Embryonic facial prominence (tissue), 1 donor: ENCODE measurements around the gene ATP2C2.

Experiments
- DNase-seq: peaks from one replicate; pipeline ENCODE4 v3.0.0-alpha.2; 2016; ENCODE audit errors: extremely low spot score

ATP2C2 gene

DNA sequence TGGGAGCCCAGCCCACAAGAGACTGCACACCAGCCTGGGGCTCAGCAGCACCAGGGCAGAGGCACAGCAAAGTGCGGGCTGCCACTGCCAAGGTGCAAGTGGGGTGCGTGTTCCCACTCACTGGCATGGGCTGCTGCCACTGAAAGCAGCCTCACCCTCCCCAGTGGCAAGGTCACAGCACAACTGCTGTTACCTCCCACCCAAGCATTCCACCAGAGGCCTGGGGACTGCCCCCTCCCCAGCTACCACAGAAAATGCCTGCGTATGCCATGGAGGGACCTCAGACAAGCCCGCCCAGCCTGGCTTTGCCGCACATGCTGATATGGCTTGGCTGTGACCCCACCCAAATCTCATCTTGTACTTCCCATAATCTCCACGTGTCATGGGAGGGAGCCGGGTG lies 103.0 kb downstream of the ATP2C2 start:
- DNase-seq = no peak

DNA sequence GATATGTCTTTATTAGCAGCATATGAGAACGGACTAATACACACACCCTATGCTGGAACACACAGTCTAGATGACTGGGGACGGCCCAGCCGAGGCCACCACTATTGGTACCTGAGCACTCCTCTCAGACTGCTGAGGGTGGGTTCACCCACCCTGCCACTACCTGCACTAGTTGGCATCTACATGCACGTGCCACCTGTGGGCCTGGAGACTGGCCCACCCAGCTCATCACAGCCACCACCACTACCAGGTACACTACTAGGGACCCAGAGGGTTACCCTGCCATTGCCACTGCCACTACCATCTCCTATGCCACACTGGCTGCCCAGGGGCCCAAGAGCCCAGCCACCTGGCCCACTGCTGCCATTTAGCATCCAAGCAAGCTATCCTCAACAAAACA lies 103.6 kb downstream of the ATP2C2 start:
- DNase-seq = no peak

DNA sequence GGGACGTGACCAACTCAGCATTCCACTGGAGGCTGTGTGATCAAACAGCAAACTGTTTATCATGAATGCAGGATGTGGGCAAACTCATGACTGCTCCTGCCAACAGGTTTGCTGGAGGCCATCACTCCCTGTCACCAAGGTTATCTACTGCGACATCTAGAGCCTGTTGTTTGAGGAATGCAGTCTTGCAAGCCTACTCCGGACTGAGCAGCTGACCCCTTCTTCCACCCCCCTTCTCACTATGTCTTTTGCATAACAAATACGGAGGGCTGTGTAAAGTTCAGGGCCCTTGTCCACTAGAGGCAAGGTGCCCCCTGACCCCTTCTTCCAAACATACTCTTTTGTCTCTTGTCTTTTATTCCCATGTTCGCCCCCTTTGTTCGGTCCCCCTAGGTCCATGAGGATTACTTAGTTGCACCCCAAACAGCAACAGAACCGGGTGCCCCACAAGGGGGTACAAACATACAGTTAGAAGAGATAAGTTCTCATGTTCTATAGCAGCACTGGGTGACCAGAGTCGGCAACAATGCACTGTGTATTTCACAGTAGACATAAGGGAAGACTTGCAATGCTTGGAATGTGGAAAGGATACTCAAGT lies 107.4 kb downstream of the ATP2C2 start:
- DNase-seq = no peak

DNA sequence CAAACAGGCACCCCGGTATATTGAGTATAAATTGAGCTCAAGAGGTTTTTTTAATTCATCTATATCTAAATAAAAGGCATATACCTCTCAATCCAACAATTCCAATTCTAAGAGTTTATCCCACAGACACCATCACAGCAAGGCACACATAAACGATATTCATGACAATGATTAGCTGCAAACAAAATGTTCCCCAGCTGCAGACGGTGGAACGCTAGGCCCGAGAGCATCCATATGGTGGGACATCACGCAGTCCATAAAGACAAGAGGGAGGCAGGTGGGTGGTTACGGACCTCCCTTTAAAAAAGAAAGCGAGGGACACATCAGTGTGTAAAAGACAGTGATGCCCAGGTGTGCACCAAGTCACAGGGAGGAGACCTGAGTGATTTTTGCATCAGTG lies 108.1 kb downstream of the ATP2C2 start:
- DNase-seq = no peak

DNA sequence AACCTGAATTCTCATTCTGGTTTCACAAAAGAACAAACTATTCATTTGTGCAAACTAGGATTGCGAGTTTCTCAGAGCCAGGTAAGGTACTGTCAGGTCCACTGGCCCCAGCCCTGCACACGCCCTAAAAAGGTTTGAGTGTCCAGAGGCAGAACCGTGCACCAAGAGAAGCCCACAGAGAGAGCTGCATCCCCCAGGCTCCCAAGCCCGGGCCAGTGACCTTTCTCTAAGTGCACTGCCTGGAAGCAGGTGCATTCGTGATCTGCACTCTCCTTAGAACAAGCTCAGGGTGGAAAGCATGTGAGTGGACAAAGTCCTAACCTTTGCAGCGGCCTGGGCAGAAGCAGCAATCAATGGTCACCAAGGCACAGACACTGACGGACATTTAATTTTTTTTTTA lies 109.3 kb downstream of the ATP2C2 start:
- no peak for DNase-seq

DNA sequence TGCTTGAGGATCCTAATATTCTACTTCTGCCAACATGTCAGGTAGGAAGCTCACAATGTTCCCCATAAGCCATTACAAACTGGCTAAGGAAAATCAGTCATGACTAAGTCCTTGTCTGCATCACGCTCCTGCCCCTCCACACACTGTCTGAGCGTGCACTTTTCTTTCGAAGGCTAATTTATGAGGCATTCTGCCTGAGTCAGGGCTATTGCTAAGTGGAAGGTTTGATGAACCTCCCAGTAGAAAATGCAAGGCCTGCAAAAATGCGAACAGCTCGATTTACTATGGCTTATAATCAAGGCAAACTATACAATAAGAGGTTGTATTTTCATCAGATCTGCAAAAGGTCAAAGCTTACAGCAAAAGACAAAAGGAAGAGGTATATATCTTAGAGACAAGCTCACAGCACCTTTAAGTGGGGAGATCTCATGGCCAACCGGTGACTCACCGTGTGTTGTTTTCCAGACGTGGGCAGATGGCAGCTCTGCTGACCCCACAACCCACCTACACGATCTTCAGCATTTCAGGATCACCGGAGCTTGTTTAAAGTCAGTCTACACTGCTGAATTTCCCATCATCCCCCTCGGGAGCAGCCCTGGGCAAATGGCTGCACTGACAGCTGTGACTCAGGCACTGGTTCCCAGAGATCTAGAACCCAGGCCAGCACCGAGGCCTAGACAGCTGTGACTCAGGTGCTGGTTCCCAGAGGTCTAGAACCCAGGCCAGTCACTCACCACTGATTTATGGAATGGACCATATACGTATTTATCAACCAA lies 110.0 kb downstream of the ATP2C2 start:
- no peak for DNase-seq

DNA sequence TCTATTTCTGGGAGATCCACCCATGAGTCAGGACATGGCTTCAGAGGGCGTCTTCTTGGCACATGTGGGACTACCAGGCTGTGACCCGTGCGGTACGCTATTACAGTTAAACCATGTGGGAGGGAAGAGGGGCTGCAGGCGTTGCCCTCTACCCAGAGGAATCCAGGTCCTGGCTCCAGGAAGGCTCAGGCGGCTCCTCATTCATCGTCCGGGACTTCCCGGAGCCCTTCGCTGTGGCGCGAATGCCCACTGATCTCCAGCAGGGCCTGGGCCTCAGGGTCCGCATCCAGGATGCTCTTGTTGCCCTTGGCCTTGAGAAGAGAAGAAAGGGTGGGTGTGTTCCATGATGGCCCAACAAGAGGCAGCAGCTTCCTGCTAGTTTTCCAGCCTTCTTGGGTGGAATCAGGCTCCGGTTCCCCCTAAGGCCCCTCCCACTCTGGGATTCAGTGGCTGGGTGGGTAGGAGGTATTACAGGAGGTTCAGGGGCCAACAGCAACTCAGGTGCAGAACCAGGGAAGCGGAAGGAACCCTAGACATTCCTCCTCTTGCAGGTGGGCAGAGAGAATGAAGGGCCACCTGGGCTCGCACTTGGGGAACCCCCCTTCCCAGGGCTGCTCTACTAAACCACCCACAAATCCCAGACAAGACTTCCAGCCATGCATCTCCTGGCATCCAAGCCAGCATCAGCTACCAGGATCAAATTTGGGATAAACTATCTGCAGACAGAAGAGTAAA lies 111.5 kb downstream of the ATP2C2 start:
- DNase-seq = no peak

DNA sequence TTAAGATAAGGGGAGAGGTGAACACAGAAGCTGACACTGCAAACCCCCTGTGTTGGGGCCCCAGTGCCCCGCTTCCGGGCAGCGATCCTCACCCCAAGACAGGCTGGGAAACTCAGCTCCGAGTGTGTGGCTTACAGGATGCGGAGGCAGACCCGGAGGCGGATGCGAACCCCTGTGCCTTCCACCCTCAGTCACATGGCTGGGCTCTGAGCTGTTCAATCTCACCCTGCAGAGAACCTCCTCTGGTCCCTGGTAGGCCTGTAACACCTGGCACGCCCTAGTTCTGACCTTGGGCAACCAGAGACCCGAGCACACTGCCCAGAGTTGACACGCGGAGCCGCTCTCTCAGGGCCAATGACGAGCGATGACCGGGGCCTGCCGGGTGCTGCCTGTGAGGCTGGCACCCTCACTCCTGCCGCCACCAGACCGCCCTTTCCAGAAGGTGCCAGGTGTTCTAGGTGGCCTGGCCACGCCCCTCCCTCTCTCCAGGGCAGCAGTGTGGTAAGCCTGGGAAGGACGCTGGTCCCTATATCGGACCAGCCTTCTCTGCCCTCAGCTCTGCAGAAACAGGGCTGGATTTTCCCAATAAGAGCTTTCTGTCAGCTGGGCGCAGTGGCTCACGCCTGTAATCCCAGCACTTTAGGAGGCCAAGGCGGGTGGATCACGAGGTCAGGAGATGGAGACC lies 112.9 kb downstream of the ATP2C2 start:
- no peak for DNase-seq

DNA sequence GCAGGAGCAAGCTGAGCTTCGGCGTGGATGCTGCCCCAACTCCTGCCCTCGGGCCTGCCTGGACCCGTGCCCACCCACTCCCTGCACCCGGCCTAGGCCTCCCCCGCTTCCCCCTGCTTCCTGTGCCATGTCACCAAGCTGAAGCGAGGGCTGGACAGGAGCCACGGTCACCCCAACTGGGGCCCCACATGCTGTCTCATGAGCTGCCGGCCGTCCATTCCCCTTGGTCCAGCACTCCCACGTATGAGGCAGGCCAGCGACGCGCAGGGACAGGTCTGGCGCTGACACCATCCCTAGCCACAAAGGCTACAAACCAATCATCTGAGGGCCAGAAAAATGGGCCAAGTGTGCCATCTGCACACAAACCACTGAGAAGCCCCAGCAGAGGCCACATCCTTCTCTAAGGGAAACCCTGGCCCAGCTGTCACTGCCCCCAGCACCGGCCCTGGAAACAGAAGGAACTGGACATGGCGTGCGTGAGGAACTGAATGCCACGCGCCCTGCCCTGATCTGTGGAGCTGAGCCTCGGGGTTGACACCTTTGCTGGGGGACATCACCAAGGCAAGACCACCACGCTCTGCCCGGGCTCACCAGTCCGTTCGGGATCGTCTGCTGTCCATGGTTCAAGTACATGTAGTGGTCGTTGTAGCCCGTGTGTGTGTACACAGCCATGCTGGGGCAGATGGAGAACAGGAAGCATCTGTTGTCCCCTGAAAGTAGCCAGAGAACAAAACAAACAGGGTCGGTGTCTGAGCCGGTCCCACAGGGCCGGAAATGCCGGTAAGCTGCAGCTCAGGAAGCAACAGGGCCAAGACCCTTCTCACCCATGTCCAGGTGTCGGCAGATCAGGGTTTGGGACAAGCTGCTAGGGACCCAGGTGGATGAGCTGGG lies 113.9 kb downstream of the ATP2C2 start:
- no peak for DNase-seq

DNA sequence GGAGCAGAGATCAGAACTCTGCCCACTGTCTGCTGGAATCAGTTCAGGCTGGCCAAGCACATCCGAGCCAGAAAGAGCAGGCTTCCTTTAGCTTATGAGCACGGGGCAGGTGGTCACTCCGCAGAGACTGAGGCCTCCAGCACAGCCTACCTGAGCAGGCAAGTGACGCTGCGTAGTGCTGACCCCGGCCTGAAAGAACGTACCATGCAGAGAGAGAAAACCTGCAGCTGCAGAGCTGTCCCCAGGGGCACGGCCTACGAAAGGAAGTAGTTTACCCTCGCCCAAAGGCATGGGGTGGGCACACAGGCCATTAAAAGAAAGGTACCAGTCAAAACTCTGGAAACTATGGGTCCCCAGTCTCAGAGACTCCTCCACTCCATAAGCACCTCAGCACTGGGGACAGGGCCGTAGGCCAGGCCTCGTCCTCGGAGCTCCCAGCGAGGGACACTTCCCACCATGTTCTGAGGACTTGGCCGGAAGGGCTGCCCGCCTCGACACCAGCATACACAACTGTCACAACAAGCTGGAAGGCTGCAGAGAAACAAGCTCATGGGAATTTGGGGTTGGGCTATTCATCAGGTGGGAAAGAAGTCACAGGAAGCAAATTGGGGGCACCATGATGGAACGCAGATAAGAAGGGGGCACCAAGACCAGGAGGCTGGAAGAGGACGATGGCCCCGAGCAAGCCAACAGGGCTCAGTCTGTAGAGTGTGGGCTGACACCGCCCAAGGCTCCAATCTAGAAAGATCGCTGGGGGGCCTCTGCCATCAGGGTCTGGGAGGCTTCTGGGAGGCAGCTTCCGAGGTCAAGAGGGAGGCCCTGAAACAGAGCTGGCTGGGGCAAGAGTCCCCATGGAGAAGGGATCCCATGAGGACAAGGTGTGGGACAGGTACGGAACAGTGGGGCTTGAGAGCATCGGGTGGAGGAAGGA lies 114.9 kb downstream of the ATP2C2 start:
- DNase-seq = no peak

DNA sequence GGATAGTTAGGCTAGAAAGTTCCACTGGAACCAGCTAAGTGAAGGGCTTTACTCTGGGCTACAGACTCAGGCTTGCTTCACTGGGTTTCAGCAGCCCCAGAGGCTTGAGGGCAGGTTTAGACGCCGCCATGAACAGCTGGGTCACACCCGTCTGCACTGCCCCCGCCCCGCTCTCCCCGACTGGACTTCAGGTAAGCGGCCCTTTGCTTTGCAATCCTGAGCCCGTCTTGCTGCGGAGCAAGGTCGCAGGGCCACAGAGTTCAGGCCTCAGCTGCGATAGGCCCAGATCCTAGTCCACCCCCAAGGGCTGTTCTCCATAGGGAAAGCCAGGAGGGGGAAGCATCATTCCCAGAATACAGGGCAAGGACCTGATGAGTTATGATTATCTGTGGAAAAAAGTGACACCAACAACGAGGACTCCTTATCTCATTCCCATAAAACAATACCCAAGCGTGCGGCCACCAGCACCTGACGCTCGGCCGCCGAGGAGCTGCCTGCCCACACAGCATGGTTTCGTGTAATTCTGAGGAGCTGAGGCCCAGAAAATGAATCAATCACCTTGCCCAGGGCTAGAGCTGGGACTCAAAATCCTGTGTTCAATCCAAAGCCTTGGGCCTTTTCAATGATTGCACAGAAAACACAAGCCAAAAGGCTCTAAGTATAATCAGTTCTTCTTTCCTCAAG lies 115.7 kb downstream of the ATP2C2 start:
- DNase-seq = no peak

DNA sequence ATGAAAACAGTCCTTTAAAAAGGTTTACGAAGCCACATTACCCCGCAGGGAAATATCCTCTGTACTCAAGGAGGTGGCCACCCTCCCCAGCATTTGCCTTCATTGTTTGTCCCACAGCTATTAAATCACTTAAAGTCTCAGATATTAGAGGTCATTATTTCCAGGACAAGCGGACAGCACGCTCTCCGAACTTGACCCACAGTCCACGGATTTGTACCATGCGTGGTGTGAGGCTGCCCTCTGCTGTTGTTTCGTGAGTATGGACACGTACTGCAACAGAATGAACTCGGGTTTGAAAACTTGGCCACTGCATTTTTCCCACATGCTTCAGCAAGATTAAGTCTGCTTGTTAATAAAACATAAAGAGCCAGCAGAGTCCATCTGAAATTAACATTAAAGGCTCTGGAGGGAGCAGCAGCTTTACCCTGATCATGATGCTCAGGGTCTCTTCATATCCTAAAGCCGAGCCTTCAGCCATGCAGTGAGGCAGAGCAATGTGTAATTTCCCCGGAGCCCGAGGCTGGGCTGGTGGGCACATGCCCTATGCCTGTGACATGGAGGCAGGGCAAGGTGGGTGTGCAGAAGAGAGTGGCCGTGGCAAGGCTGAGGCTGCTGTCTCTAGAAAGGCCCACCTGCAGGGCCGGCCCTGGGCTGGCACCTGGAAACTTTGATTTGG lies 116.4 kb downstream of the ATP2C2 start:
- DNase-seq = no peak

DNA sequence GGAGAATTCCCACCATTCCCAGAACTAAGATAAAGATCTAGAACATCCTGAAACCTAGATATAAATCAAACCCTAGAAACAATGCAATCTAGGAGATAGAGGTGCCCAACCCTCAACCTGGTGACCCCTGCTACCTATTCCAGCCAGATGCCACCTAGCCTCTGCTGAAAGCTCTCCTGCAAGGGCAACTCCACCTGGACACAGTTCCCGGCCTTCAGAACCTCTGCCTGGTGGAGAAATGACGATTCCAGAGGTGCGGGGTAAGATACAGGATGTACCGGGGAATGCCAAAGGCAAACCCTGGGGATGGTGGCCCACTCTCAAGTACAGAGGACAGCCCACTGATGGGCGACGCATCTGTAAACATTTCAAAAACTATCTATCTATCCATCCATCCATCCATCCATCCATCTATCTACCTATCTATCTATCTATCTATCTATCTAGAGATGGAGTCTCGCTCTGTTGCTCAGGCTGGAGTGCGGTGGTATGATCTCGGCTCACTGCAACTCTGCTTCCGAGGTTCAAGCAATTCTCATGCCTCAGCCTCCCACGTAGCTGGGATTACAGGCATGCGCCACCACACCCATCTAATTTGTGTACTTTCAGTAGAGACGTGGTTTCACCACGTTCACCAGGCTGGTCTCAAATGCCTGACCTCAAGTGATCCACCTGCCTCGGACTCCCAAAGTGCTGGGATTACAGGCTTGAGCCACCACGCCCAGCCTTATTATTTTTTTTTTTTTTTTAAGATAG lies 117.1 kb downstream of the ATP2C2 start:
- no peak for DNase-seq

DNA sequence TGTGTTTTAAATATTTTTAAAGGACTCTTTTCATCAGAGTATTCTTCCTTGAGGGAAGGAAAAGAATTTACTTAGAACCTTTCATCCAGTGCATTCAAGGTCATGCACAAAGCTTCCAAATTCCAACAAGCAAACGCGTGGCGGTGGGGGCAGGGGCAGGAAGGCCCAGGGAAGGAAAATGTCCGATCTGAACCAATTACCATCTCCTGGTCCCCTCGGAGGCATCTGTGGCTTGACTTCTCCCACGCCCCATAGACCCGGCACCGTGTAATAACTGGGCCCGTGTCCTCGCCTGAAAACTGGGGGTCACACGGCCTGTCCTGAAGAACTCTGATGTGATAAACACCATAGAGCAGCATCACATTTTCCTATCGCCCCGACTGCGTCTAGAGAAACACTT lies 117.8 kb downstream of the ATP2C2 start:
- DNase-seq = no peak

DNA sequence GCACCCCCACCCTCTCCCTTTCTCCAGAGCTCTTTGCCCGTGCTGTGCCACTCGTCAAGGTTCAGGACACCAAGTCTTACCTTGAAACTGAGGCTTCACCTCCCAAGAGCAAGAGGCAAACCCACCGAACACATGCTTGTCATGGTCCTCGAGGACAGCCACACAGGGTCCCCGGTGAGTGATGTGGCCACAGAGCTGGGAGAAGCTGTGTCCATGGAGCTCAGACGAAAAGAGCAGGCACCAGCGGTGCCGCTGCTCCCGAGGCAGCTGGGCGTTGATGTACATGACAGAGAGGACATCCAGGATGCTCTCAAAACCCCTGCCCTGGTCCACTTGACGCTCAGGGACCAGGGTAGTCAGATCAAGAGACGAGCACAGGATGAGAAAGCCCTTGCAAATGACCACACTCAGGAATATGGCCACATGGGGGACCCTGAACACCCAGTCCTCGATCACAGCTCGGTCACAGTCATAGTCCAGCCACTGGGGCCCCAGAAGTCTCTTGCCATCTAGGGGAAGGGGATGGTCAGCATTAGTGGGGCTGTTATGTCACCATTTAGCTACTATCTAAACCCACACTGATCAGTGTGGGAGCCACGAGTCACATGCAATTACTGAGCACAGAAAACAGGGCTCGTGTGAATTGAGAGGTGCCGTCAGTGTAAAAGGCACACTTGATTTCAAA lies 118.4 kb downstream of the ATP2C2 start:
- DNase-seq = no peak

DNA sequence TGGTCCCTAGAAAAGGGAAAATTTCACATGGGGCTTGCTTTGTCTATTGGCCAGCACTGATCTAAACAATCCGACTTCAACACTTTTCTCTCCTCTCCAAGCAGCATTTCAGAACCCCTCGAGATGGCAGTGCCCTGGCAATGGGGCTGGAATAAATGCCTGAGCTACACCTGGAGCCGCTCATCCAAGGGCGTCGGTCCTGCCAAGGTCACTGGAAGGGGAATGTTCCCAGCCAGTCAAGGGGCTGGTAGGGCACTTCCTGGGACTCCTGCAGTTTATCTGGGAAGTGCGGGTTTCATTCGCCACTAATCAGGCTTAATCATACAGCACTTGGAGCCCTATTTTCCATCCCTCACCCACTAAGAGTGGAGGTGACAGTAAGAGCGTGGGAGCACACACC lies 119.0 kb downstream of the ATP2C2 start:
- no peak for DNase-seq

DNA sequence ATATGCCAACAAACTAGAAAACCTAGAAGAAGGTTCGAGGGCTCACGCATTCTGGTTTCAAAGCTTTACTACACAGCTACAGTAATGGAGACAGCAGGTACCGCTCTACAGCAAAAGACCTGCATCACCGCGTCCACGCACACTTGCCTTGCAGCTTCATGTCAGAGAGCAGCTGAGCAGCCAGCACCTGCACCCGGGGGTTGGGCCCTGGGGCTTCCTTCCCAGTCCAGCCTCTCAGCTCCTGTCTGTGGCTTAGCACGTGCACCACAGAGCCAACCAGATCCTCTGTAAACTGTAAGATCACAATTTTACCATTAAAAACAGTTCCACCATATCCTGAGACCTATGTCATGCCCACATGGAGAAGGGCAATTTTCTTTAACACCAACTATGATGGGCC lies 120.8 kb downstream of the ATP2C2 start:
- no peak for DNase-seq

DNA sequence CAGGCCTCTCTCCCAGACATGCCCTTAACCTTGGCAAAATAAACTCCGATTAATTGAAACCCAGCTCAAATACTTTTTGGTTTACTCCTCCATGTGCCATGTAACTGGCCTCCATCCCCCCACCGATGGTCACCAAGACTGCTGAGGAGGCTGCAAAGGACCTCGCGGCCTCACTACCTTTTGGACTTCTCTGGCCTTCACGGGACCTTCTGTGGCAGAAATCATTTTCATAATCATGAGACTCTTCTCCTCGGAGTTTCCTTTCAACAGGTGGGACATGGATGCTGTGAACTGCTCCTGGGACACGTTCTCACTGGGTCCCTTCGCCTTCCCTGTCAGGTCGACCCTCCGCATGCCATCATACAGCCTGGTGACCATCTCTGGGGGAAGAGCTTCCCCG lies 127.2 kb downstream of the ATP2C2 start:
- DNase-seq = no peak
